ENCODE data around the gene FHDC1.

The FHDC1 gene

DNA sequence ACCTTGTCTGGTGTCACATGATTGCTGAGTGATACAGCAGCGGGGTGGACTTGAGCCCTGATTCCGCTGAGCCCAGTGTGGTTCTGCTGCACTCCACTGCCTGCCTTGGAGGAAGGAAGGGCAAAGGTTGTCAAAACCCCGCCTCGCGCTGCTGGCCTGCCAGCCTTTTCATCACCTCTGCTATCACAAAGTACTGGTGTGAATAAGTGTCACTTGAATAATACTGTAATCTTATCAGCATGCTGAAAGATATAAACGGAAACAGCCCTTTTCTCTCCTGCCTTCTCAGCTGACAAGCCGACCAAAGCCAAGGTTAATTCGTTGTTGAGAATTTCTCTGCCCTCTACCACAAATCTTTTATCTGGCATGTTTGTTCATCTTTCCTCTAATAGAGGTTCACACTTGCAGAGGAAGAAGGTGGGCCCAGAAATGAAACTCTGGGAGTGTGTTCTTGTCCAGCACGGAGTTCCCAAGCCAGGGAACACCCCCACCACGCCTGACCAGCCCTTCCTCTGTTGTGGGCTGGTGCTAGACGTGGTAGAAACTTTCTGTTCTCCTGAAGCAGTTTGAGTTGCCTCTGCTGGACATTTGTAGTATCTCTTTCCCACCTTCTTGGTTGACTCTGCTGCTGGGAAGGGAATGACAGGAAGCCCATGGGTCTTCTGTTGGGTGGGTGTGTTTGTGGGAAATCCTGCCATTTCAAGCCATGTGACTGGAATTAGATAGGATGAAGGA is 21.5 kb downstream of the FHDC1 start:
- TF ChIP-seq, protein P1, sequence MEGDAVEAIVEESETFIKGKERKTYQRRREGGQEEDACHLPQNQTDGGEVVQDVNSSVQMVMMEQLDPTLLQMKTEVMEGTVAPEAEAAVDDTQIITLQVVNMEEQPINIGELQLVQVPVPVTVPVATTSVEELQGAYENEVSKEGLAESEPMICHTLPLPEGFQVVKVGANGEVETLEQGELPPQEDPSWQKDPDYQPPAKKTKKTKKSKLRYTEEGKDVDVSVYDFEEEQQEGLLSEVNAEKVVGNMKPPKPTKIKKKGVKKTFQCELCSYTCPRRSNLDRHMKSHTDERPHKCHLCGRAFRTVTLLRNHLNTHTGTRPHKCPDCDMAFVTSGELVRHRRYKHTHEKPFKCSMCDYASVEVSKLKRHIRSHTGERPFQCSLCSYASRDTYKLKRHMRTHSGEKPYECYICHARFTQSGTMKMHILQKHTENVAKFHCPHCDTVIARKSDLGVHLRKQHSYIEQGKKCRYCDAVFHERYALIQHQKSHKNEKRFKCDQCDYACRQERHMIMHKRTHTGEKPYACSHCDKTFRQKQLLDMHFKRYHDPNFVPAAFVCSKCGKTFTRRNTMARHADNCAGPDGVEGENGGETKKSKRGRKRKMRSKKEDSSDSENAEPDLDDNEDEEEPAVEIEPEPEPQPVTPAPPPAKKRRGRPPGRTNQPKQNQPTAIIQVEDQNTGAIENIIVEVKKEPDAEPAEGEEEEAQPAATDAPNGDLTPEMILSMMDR (IDR thresholded peaks at IDR 0.05): no peak
- no peak for TF ChIP-seq ZFX (IDR thresholded peaks at IDR 0.05; ENCODE audit: borderline replicate concordance)
- no peak overlapping the region for H3K27ac ChIP-seq

DNA sequence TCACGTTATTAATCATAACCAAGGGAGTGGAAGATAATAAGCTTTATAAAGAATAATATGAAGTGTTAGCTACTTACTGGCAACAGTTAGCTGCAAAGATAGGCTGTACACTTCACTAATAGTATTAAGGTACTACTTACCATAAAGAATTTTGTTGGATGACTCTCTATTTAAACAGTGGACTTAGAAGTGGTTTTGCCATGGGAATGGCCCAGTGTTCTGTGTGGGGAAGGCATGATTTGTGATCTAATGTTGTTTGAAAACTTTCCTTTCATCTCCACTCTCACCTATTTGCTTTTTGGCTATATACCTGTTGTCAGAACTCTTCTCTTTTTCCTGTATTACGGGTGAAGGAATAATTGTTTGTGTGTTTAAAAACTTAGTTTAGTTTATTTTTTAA is 23.0 kb downstream of the FHDC1 start:
- TF ChIP-seq, protein P1 (IDR thresholded peaks at IDR 0.05): no peak
- no peak for TF ChIP-seq ZFX (IDR thresholded peaks at IDR 0.05; ENCODE audit: borderline replicate concordance)
- H3K27ac ChIP-seq: no peak overlapping the region

DNA sequence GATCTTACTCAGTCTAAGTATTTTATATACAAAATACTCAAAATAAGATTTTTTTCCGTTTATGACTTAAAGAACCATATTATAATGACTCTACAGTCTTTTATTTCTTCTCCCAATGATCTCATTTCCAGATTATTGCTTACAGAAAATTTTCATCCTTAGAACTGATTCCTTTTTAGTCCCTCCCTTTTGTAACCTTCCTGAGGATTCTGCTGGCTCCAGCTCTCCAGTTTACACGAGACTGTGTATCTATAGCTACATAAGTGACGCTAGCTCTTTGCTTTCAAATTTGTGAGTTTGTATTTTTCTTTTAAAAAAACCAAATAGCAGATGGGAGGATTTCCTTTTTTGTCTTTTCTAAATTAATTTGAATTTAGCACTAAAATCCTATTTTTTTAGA is 24.0 kb downstream of the FHDC1 start:
- no peak overlapping the region for H3K27ac ChIP-seq
- no peak for TF ChIP-seq ZFX (IDR thresholded peaks at IDR 0.05; ENCODE audit: borderline replicate concordance)
- TF ChIP-seq, protein P1 (IDR thresholded peaks at IDR 0.05): no peak

DNA sequence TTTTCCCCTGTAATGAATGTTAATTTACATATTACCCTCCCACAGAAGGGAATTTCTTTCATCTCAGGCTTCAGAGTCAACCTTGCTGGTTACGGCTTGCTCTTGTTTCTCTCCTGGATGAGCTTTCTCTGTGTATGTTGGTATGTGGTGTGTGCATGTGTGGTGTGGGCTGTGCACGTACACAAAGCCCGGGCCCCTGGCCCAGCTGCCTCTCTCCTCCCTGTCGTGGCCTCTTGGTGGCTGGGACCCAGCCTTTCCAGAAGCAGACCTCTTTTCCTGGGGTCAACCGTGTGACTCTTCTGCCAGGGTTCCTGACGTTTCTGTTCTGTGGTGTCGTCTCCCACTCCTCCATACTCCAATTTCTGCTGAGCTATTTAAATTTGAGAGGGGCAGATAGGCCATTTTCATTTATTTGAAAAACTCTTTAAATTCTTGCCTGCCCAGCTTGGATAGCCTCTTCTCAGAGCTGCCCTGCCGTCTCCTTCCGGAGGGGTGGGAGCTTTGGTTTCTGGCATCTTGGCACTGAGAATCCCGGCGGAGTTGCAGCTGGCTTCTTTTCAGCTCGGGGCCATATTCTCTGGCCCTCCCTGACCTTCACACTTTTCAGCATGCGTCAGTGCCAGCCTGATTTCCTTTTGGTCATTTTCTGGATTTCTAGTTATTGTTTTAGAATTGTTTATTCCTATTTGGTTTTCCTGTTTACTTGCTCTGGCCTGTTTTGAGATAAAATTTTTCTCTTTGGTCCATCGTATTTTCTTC is 25.1 kb downstream of the FHDC1 start:
- TF ChIP-seq, protein P1 (IDR thresholded peaks at IDR 0.05): no peak
- TF ChIP-seq ZFX (IDR thresholded peaks at IDR 0.05; ENCODE audit: borderline replicate concordance): no peak

DNA sequence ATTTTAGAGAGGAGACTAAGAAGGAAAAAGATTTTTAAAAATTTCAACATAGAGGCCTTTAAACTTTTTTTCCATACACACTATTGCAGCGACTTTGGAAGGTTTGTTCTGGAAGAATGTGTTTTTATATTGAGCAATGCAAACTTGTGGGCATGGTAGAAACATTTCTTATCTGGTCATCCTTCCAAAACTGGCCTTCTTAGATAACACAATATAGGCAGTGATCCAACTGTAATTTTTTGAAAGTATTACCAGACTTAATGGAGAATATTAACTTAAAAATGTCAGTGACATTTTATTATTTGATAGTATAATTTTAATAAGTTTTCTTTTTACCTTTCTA is 25.6 kb downstream of the FHDC1 start:
- no peak overlapping the region for H3K27ac ChIP-seq
- no peak for TF ChIP-seq ZFX (IDR thresholded peaks at IDR 0.05; ENCODE audit: borderline replicate concordance)
- TF ChIP-seq, protein P1 (IDR thresholded peaks at IDR 0.05): no peak

More for the DNA sequence above, 25.1 kb downstream of the FHDC1 start:
- no peak overlapping the region for H3K27ac ChIP-seq

DNA sequence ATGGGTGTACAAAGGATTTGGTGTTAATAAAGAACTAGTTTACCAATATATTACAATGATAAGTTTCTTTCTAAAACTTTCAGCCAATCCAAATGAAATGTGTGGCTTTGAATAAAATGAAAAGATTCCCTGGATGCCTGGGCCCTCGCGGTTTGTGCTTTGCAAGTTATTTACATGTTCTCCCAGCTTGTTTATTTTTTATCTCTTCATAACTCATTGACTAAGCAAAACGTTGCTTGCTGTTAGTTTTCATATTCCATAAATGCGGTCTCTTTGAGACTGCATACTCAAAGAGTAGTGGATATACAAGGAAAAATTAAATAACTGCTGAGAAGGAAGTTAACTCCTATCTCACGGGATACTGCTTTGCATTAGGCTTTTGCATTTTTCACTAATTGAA is 26.0 kb downstream of the FHDC1 start:
- TF ChIP-seq, protein P1 (IDR thresholded peaks at IDR 0.05): no peak
- no peak for TF ChIP-seq ZFX (IDR thresholded peaks at IDR 0.05; ENCODE audit: borderline replicate concordance)
- H3K27ac ChIP-seq: no peak overlapping the region

DNA sequence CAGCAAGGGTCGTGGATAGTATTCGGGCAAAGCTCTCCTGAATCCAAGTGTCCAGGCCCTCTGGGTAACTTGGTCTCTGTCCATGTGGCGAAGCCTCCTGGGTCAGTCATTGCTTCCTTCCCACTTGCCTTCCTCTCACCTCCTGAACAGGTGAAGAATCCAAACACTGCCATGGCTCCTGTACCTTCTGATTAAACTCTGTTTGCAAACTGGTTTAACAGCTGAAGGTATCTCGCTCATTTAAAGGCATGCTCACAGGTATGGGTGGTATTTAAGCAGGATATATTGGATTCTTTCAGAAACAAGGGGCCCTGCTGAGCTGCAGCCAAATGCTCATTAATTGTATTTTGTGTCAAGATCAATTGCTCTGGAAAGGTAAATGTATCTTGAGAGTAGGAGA is 28.2 kb downstream of the FHDC1 start:
- no peak for TF ChIP-seq ZFX (IDR thresholded peaks at IDR 0.05; ENCODE audit: borderline replicate concordance)
- TF ChIP-seq, protein P1 (IDR thresholded peaks at IDR 0.05): no peak
- H3K27ac ChIP-seq: no peak overlapping the region
